H9 (cell line): ENCODE results near the gene SPATS2. TPM values are rescaled to one million over a fixed set of nuclear protein-coding genes. Genes with fewer than 3 reads are reported as not detected.

Source experiments
- DNase-seq: peaks from one replicate; pipeline ENCODE4 v3.0.0-alpha.2; 2017
- H2AFZ ChIP-seq: one replicate; pipeline ENCODE4 v1.6.1; 2013; ENCODE audit warnings: mild to moderate bottlenecking, low read length, control low read depth, moderate library complexity
- H2AK5ac ChIP-seq: 2 replicates; pipeline ENCODE4 v1.6.1; 2013; ENCODE audit warnings: low read length, control low read depth, mixed read lengths; ENCODE audit not compliant: insufficient read length
- H2BK120ac ChIP-seq: one replicate; pipeline ENCODE4 v1.6.1; 2013; ENCODE audit warnings: low read depth, mild to moderate bottlenecking, low read length, control low read depth, inconsistent platforms; ENCODE audit not compliant: poor library complexity, severe bottlenecking
- H2BK12ac ChIP-seq: 2 replicates; pipeline ENCODE4 v1.6.1; 2013; ENCODE audit warnings: low read length, control low read depth, mixed read lengths, low read depth; ENCODE audit not compliant: insufficient read length
- H2BK15ac ChIP-seq: 2 replicates; pipeline ENCODE4 v1.6.1; 2013; ENCODE audit warnings: low read depth, low read length, control low read depth
- H2BK20ac ChIP-seq: one replicate; pipeline ENCODE4 v1.6.1; 2013; ENCODE audit warnings: low read depth, mild to moderate bottlenecking, low read length, control low read depth, inconsistent platforms; ENCODE audit not compliant: poor library complexity, severe bottlenecking
- H2BK5ac ChIP-seq: 2 replicates; pipeline ENCODE4 v1.6.1; 2013; ENCODE audit warnings: low read length, control low read depth, mixed read lengths; ENCODE audit not compliant: insufficient read length
- H3K14ac ChIP-seq: 2 replicates; pipeline ENCODE4 v1.6.1; 2013; ENCODE audit warnings: low read length, control low read depth; ENCODE audit not compliant: insufficient read depth
- H3K18ac ChIP-seq: 2 replicates; pipeline ENCODE4 v1.6.1; 2013; ENCODE audit warnings: low read depth, mild to moderate bottlenecking, mixed read lengths, low read length, control low read depth; ENCODE audit not compliant: insufficient read length
- H3K23ac ChIP-seq: 2 replicates; pipeline ENCODE4 v1.6.1; 2013; ENCODE audit warnings: low read length, control low read depth, mixed read lengths, low read depth; ENCODE audit not compliant: insufficient read length
- H3K23me2 ChIP-seq: 2 replicates; pipeline ENCODE4 v1.6.1; 2013; ENCODE audit warnings: low read depth, mild to moderate bottlenecking, mixed read lengths, low read length, control low read depth; ENCODE audit not compliant: insufficient read length, poor library complexity, severe bottlenecking
- H3K27ac ChIP-seq: 2 replicates; pipeline ENCODE4 v1.5.1; 2013; ENCODE audit warnings: low read length, control low read depth, mixed read lengths, low read depth; ENCODE audit not compliant: insufficient read length
- H3K27me3 ChIP-seq: 2 replicates; pipeline ENCODE4 v1.6.1; 2013; ENCODE audit warnings: low read length, control low read depth, inconsistent platforms; ENCODE audit not compliant: insufficient read depth
- H3K4ac ChIP-seq: 2 replicates; pipeline ENCODE4 v1.6.1; 2013; ENCODE audit warnings: low read depth, mild to moderate bottlenecking, control low read depth, inconsistent platforms, low read length, moderate library complexity
- H3K4me1 ChIP-seq: 2 replicates; pipeline ENCODE4 v1.6.1; 2013; ENCODE audit warnings: low read length, control low read depth, inconsistent platforms; ENCODE audit not compliant: insufficient read depth
- H3K4me2 ChIP-seq: 2 replicates; pipeline ENCODE4 v1.6.1; 2013; ENCODE audit warnings: low read length, control low read depth, mixed read lengths; ENCODE audit not compliant: insufficient read length, insufficient read depth
- H3K56ac ChIP-seq: 2 replicates; pipeline ENCODE4 v1.6.1; 2013; ENCODE audit warnings: low read depth, mild to moderate bottlenecking, mixed read lengths, low read length, control low read depth; ENCODE audit not compliant: insufficient read length
- H3K79me1 ChIP-seq: 2 replicates; pipeline ENCODE4 v1.6.1; 2013; ENCODE audit warnings: low read depth, mild to moderate bottlenecking, moderate library complexity, low read length, control low read depth, inconsistent platforms; ENCODE audit not compliant: insufficient read depth, poor library complexity, severe bottlenecking
- H3K79me2 ChIP-seq: 2 replicates; pipeline ENCODE4 v1.6.1; 2013; ENCODE audit warnings: low read length, control low read depth, inconsistent platforms; ENCODE audit not compliant: insufficient read depth
- H3K9ac ChIP-seq: 2 replicates; pipeline ENCODE4 v1.6.1; 2013; ENCODE audit warnings: low read length, control low read depth, mixed read lengths; ENCODE audit not compliant: insufficient read length; ENCODE audit errors: extremely low read depth
- H3K9me3 ChIP-seq: one replicate; pipeline ENCODE4 v1.6.1; 2013; ENCODE audit warnings: low read depth, low read length, inconsistent platforms; ENCODE audit not compliant: control insufficient read depth
- H3T11ph ChIP-seq: one replicate; pipeline ENCODE4 v1.6.1; 2013; ENCODE audit warnings: mild to moderate bottlenecking, low read length, control low read depth, inconsistent platforms
- H4K20me1 ChIP-seq: one replicate; pipeline ENCODE4 v1.6.1; 2013; ENCODE audit not compliant: control insufficient read depth, insufficient read length, insufficient read depth
- H4K5ac ChIP-seq: 2 replicates; pipeline ENCODE4 v1.6.1; 2013; ENCODE audit warnings: low read depth, mild to moderate bottlenecking, mixed read lengths, low read length, control low read depth; ENCODE audit not compliant: insufficient read length
- H4K8ac ChIP-seq: replicated peaks from 2 replicates; pipeline ENCODE4 v1.6.1; 2013; ENCODE audit warnings: low read length, control low read depth, mixed read lengths, low read depth; ENCODE audit not compliant: insufficient read length
- H4K91ac ChIP-seq: 2 replicates; pipeline ENCODE4 v1.6.1; 2013; ENCODE audit warnings: low read depth, mild to moderate bottlenecking, moderate library complexity, mixed read lengths, low read length, control low read depth; ENCODE audit not compliant: insufficient read length
- H3K27ac Mint-ChIP-seq, 3 experiments: 2 replicates in 2 of 3; 3 replicates in 1 of 3; pipeline ENCODE4 v1.8.0; 2020 to 2021; ENCODE audit warnings: mixed read lengths in 3 of 3, mild to moderate bottlenecking in 1 of 3, moderate library complexity in 1 of 3
- H3K27me3 Mint-ChIP-seq: 2 replicates; pipeline ENCODE4 v1.8.0; 2021; ENCODE audit warnings: low read depth, mild to moderate bottlenecking, moderate library complexity, mixed read lengths
- H3K36me3 Mint-ChIP-seq, 3 experiments: 2 replicates in 2 of 3; 3 replicates in 1 of 3; pipeline ENCODE4 v1.8.0; 2020 to 2021; ENCODE audit warnings: low read depth in 3 of 3, mixed read lengths in 3 of 3; ENCODE audit not compliant: insufficient read depth in 1 of 3
- H3K4me1 Mint-ChIP-seq, 2 experiments: 2 replicates each; pipeline ENCODE4 v1.8.0; 2020; ENCODE audit warnings: mixed read lengths in 2 of 2
- H3K4me3 Mint-ChIP-seq, 2 experiments: 2 replicates in 1 of 2; 3 replicates in 1 of 2; pipeline ENCODE4 v1.8.0; 2020 to 2021; ENCODE audit warnings: mild to moderate bottlenecking in 2 of 2, mixed read lengths in 2 of 2, moderate library complexity in 1 of 2
- H3K9me3 Mint-ChIP-seq, 2 experiments: 2 replicates in 1 of 2; 3 replicates in 1 of 2; pipeline ENCODE4 v1.8.0; 2020; ENCODE audit warnings: mild to moderate bottlenecking in 2 of 2, mixed read lengths in 2 of 2, moderate library complexity in 1 of 2
- CTCF ChIP-seq: fragments of 200-600 bp; sonication (generic); conservative IDR thresholded peaks from 3 replicates; pipeline ENCODE4 v1.8.0; 2021; ENCODE audit warnings: antibody characterized with exemption, mild to moderate bottlenecking
- WGBS: extraction: QIAGEN DNeasy Blood & Tissue Kit; methylation state at CpG from one replicate; pipeline ENCODE4 v1.1.7; 2013; ENCODE audit warnings: missing lambda C conversion rate, low lambda C conversion rate, mixed read lengths; ENCODE audit not compliant: insufficient read length; ENCODE audit errors: extremely low coverage; 5-methylcytosine and 5-hydroxymethylcytosine counted together
- total RNA-seq: library from RNA; stranded (reverse); gene quantifications from 2 replicates; pipeline ENCODE4 v1.2.1, GENCODE V29; 2021

SPATS2 gene
- total RNA-seq, 1 experiment from 2014 or later = 17.1 TPM

GRCh38 chr12:49552899-49553298 lies 185.6 kb downstream of the SPATS2 start:
- Histone ChIP-seq H3K9me3 (no peaks in the 10 kb centered on the region), H3K23ac (no peak overlapping the region), H3K79me1 (no peaks in the 10 kb centered on the region), H2BK5ac (no peak overlapping the region), H4K91ac (no peak overlapping the region), H3K18ac (no peak overlapping the region), H3K4ac (no peak overlapping the region), H3K27me3 (peaks cover 2% of the 10 kb centered on the region; the same call in 1 of the 2 replicates), H3K4me2 (no peak overlapping the region), H2BK120ac (no peak overlapping the region), H2AFZ (no peak overlapping the region), H3K23me2 (peaks cover 7% of the 10 kb centered on the region), H3K4me1 (no peaks in the 10 kb centered on the region), H2BK15ac (no peak overlapping the region), H2BK12ac (no peak overlapping the region), H3K9ac (no peak overlapping the region), H4K8ac (no peak overlapping the region), H2BK20ac (no peak overlapping the region), H3K79me2 (no peaks in the 10 kb centered on the region), H3K27ac (no peak overlapping the region), H4K20me1 (no peaks in the 10 kb centered on the region), H3K14ac (no peak overlapping the region), H2AK5ac (no peak overlapping the region), H3K56ac (no peak overlapping the region), H4K5ac (no peak overlapping the region), H3T11ph (no peak overlapping the region)
- no peak for DNase-seq
- peaks cover 0 to 11% (median 10%) of the 10 kb centered on the region in 3 experiments; a peak in 4 of 7 replicates for H3K36me3 Mint-ChIP-seq
- H3K4me1 Mint-ChIP-seq = peaks cover 0 to 17% of the 10 kb centered on the region in 2 experiments; a peak in 2 of 4 replicates
- no peak overlapping the region; a peak in 1 of 7 replicates for H3K27ac Mint-ChIP-seq
- no peaks in the 10 kb centered on the region; a peak in 1 of 5 replicates for H3K9me3 Mint-ChIP-seq
- H3K27me3 Mint-ChIP-seq = peaks cover 43% of the 10 kb centered on the region
- no peak for TF ChIP-seq CTCF
- H3K4me3 Mint-ChIP-seq = no peak overlapping the region
- no CpG with 5 or more reads among the region's 8 CpGs for WGBS
